HG03457 (cell line): ENCODE results near the gene ADAM15.

Experiments used
- ATAC-seq: cut with Tn5 transposase; IDR thresholded peaks from one replicate; pipeline ENCODE4 v1.9.1; 2021; ENCODE audit warnings: moderate number of reproducible peaks; ENCODE audit not compliant: unreplicated experiment

Gene ADAM15

DNA sequence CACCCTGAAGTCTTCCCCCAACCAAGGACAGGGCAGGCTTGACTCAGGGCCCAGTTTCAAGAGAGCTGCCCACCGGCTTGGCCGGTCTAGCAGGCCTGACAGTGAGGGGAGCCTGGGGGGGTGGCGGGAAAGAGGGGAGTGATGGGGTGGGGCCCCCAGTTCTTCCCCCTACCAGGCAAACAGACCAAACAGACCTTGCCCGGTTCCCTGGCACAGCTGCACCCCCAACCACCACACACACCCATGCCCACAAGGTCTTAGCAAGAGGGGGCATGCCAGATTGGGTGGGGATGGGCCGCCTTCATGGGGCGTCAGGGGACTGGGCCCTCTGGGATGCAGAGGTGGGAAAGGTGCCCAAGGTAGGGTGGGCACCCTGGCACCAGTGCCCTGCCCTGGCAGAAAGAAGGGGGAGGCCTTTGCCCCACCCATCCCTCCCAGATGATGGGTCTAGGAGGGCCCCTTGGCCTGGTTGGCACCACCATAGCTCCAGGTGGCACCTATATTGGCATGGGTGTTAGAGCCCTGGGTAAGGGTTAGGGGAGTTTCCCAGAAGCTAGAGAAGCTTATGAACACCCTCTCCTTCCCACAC lies 39.6 kb upstream of the ADAM15 start:
- no peak for ATAC-seq

DNA sequence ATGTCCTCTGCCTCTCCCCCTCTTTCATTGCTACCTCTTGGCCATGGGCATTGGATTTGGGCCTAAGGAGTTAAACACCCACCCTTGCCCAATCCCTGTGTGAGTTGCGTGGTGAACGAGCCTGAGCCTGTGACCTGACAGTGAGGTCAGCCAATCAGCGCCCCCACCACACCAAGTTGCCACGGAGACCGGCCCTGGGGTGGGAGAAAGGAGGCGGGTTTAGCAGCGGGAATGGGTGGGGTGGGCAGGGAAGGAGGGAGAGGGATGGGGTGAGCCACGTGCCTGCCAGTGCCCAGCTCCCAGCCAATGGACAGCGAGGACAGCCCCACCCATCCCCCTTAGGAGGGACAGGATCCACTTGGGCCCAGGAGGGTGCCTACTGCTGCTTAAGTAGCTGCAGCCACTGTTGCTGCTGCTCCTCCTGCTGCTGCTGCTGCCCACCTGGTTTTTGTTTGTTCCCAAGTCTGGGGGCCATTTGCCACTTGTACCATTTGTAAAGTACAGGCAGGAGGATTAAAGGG lies 39.0 kb upstream of the ADAM15 start:
- ATAC-seq = no peak

DNA sequence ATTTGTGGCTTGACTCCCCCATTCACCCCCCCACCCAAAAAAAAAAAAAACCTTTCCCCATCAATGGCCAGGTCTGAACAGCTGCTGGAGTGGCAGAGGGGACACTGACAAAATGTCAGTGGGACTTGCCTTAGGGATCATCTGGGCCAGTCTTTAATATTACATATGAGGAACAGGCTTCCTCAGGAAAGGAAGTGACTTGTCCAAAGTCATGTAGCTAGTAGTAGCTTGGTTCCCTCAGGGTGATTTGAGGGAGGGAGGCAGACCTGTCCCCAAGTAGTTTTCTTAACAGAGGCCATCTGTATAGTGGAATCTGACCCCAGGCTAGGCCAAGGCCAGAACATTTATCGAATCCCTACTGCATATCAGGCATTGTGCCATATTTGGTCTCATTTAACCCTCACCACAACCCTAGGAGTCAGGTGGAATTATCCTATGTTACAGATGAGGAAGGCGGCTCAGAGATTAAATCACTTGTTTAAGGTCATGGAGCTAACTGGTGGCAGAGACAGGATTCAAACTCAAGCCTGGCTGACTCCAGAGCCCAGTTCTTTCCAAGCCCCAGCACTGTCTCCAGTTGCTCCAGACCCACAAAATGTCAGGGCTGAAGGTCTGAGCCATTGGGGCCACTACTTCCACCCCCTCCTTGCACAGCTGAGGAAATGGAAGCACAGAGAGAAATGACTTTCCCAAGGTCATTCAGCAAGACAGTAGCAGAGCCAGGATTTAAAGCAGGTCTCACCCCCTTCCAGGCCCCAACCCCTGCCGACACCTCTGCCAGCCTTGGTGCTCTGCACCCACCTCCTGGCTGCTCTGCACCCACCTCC lies 38.1 kb upstream of the ADAM15 start:
- ATAC-seq = no peak

DNA sequence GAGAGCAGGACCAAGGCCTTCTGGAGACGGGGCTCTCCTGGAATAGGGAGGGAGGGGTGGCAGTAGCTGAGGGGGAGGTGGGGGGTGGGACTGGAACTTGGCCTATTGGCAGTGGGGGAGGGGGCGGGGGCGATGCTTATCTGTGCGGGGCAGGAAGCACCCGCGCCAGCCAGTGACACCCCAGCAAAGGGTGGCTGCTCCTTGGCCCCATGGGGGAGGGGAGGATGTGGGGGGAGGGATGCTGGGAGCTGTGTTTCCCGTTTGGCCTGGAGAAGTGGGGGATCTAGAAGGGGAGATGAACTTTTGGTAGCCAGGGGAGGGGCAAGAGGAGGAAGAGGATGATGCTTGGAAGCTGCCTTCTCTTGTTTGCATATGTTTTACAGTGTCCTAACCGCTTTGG lies 37.5 kb upstream of the ADAM15 start:
- no peak for ATAC-seq

DNA sequence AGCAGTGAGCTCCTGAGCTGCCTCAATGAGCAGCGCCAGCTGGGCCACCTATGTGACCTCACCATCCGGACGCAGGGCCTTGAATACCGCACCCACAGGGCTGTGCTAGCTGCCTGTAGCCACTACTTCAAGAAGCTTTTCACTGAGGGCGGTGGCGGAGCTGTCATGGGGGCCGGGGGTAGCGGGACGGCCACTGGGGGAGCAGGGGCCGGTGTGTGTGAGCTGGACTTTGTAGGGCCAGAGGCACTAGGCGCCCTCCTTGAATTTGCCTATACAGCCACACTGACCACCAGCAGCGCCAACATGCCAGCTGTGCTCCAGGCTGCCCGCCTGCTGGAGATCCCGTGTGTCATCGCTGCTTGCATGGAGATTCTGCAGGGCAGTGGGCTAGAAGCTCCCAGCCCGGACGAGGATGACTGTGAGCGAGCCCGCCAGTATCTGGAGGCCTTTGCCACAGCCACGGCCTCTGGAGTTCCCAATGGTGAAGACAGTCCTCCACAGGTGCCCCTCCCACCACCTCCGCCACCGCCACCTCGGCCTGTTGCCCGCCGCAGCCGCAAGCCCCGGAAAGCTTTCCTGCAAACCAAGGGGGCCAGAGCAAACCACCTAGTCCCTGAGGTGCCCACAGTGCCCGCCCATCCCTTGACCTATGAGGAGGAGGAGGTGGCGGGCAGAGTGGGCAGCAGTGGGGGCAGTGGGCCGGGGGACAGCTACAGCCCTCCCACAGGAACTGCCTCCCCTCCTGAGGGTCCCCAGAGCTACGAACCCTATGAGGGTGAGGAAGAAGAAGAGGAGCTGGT lies 36.2 kb upstream of the ADAM15 start:
- no peak for ATAC-seq

DNA sequence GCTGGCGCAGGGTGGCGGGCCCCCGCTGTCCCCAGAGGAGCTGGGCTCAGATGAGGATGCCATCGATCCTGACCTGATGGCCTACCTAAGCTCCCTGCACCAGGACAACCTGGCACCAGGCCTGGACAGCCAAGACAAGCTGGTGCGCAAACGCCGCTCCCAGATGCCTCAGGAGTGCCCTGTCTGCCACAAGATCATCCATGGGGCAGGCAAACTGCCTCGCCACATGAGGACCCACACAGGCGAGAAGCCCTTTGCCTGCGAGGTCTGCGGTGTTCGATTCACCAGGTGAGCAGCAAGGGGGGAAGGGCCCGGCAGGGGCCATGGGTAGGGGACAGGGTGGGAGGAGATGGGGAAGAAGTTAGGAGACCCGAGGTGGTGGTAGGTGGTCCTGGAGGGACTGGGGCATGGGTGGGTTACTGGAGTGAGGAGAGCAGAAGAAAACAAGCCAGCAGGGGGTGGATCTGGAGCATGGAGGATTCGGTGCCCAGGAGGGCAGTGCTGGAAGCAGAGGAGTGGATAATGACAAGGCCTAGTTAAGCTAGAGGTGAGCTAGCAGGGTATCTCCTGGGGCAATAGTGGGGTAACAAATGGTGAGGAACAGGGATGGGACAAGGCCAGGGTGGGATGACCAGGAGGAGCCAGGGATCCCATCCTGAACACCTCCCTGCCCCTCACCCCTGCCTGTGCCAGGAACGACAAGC lies 35.4 kb upstream of the ADAM15 start:
- no peak for ATAC-seq

DNA sequence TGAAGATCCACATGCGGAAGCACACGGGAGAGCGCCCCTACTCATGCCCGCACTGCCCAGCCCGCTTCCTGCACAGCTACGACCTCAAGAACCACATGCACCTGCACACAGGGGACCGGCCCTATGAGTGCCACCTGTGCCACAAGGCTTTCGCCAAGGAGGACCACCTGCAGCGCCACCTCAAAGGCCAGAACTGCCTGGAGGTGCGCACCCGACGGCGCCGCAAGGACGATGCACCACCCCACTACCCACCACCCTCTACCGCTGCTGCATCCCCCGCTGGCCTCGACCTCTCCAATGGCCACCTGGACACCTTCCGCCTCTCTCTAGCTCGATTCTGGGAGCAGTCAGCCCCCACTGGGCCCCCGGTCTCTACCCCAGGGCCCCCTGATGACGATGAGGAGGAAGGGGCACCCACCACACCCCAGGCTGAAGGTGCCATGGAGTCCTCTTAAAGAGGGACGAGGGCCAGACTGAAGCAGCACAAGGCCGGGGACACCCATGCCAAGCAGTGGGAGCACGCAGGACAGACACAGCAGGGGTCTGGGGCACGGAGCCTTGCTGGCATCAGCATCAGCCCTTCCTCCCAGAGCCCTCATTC lies 34.8 kb upstream of the ADAM15 start:
- no peak for ATAC-seq

DNA sequence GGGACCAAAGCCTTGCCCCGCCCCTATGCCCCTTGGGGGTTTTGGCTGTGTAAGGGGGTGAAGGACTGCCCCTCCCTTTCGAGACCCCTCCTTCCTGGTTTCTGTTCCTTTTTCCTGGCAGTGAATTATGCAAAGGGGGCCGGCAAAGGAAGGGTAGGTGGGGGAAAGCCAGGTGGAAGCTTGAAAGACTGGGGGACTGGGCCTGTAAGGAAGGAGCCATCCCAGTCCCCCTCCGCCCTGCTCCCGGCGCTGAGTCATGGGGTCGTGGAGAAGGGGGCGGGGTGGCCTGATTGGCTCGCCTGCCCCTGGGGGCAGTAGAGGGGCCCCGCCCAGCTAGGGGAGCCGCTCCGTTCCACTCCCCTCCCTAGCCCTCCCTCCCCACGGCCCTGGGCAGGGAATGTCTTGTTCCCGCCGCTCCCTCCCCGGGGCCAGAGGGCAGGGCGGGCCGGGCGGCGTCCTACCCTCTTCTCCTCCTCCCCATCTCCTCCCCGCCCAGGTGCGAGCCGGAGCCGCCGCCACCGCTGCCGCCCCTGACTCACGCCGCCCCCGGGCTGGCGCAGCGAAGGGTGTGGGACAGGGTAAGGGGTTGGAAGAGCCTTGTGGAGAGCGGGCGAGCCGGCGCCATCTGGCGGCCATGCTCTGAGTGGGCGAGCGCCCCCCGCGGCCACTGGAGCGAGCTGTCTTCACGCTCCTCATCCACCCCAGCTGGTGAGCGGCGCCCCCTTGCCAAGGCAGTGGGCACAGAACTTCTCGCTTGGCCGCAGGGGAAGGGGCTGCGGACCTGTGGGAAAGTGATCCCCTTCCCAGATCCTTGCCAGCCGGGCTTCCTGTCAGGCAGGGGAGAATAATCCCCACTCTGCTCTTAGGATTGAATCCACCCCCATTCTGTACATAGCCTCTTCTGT lies 33.8 kb upstream of the ADAM15 start:
- no peak for ATAC-seq

DNA sequence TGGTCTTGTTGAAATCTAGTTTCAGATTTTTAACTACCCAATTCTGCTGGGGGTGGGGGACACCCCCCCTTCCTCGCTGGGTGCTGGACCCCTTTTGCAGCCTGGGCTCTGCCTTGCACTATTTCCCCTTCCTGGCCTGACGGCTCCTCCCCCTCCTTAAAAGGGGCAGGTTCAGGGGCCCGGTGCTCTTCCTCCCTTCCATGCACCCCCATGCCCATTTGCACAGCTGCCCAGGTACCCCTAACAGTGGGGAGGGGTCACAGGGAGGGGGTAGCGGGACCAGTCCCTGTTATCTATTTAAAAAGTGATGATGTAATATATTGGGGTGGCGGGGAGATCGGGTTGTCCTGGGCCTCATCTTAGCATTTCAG lies 33.2 kb upstream of the ADAM15 start:
- ATAC-seq = no peak

DNA sequence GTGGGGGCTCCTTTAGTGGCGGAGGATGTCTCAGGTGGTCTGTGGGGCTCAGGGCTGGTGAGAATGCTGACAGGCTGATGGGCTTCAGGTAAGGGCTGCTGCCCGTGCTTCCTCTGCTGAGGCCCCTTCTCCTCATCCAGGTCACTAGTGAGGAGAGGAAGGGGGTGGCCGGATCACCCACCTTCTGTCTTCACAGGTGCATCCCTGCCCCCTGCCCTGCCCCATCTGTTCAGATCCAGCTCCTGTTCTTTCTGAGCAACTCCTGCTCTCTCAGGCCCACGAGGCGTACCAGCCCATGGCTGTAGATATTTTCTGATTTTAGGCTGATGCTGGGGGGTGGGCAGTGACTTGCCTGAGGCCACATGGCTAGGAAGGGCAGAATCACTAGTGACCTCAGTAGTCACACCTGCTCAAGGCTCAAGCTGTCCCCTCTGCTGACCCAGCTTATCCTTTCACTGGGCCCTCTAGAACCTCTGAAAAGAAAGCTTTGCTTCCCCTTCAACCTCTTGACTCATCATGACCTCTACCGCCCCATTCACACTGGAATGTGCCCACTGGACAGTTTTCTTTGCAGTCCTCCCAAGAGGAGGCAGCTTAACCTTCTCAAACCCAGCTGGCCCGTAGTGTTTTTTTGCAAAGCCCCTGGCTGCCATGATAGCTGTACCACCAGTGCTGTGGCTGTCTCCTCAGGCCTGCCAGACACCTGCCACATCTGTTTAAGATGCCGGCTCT lies 32.3 kb upstream of the ADAM15 start:
- ATAC-seq = no peak

DNA sequence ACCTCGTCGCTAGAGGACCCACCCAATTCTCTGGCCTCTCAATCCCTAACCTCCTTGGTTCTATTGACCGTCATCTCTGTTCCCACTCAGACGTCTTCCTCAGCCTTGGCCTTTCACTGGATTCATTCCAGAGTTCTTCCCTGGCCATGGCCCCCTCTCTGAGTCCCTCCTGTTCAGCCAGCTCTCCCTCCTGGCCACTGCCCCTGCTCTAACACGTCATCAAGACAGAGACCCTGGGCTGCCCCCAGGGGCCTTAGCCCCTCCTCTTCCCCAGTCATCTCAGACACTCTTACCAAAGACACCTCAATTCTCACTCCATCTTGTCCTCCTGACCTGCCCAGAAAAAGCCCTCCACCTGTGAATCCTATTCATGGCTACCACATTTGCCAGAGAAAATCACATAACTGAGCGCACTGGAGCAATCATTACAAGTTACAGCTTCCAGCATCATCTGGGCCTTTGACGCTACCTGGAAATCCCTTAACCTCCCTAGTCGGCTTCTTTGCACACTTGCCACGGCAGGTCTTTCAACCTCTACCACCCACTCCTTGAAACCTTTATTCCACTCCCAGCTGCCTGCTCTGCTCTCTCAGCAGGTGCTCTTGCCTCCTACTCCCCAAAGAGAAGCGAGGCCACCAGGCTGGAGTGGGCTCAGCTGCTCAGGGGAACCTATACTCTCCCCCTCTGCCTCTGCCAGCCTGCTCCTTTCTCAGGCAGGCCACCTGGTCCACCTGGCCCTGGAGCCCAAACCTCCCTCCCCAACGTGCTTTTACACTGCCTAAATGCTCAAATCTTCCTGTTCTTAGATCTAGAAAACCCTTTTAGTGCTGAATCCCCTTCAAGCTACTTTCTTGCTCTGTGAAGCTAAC lies 31.5 kb upstream of the ADAM15 start:
- no peak for ATAC-seq

DNA sequence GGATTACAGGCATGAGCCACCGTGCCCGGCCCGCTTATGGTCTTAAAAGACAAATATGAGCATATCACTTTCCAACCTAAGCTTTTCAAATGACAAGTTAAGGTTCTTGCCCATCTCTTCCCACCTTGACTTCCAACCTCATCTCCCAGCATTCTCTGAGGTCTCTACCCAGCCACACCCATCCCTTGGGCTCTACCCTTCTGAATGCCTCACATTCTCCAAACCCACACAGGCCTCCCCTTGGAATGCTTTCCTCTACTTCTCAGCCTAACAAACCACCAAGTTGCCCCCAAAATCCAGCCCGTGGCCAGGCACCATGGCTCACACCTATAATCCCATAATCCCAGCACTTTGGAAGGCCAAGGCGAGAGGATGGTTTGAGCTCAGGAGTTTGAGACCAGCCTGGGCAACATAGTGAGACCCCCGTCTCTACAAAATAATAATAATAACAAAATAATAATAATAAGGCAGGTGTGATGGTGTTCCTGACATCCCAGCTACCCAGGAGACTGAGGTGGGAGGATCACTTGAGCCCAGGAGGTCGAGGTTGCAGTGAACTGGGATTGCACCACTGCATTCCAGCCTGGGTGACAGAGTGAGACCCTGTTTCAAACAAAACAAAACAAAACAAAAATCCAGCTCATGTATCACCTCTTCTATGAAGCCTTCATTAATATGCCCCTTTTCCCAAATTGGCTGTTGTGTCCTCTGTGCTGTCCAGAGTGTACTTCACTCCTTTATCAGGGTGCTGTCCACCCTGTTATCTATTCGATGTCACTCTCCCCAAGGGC lies 28.8 kb upstream of the ADAM15 start:
- ATAC-seq = no peak

DNA sequence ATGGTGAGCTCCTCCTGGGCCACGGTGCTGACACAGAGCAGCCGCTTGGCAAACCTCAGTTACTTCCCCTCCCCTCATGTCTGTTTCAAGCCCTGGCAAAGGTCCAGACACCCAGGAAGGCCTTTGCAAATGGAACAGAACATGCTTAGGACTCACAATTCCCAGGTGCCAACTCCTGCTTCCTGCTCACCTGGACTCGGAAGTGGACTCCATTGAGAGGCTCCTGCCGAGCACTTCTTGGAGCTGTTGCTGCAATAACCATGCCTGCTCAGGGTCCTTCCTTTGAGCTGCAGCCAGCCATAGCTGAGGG lies 28.2 kb upstream of the ADAM15 start:
- no peak for ATAC-seq

DNA sequence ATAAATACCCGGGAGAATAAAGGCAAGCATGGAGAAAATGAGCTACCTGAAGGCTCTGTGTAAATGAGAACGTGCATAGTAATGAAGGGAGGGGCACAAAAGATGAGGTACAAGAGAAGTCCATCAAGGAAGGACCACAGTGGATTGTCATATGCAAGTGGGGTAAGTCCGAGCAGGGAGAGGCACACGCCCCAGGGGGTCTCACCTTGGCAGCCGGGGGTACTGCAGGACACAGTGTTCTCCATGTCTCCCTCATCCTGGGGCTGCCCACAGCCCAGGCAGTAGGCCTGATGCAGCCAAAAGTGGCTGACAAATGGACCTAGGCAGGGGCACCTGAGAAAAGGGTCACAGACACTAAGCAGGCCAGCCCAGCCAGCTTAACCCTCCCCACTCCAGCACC lies 27.5 kb upstream of the ADAM15 start:
- ATAC-seq = no peak

DNA sequence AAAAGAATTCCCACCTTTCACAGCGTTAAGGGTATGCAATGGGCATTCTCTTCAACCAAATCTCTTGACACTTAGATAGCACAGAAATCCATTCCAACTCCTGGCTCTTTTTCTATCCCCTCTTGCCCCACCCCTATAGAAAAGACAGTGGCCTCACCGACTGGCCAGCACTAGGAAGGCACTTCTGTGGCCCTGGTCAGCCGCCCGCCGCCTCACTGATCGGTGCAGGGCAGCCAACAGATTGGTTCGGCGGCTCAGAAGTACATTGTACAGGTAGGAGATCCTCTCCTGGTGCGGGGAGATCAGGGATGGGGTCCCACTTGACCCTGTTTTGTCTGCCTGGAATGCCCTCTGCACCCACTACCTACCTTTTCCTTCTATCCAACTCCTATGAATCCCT lies 26.8 kb upstream of the ADAM15 start:
- no peak for ATAC-seq

DNA sequence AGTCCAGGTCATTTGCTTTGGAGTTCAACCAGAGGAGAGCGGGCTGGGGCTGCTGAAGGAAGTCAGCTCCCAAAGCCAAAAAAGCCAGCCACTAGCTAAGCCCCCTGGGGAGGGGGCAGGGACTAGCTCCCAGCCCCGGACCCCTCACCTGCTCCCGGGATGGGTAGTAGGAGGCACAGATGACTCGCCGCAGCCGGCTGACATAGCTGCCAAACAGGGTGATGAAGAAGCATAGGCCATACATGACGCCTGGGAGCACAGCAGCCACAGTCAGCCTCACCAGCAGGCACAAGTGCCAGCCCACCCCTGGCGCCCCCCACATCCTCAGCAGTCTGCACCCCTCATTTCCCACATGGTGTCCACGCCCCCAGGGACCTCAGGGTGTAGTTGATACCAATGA lies 25.0 kb upstream of the ADAM15 start:
- no peak for ATAC-seq

DNA sequence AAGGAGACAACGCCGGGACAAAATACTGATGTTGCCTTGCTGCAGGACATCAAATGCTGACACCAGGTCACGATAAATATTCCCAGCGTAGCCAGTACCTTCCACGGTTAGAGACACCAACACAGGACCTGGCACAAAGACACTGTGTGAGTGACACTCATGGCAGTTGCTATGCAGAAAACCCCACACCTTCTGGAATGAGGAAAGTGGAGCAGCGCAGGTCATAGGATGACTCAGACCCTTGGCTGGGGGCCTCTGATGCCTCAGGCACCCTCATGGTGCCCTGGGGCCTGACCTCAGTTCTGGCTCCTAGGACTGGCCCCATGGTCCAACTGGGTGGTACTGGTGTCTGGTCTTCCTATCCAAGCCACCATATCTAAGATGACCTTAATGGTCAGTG lies 24.5 kb upstream of the ADAM15 start:
- no peak for ATAC-seq
